GM19397 (cell line): ENCODE results near the gene KCNE1.
"Not testable (repeated sequence)": the region's sequence is repeated elsewhere in the genome, so short reads cannot be mapped to it uniquely, and the experiment has no call there.

Source experiments
- ATAC-seq: cut with Tn5 transposase; IDR thresholded peaks from one replicate; pipeline ENCODE4 v1.9.1; 2021; ENCODE audit warnings: mild to moderate bottlenecking, moderate library complexity; ENCODE audit not compliant: unreplicated experiment

The KCNE1 gene

GRCh38 chr21:34427339-34427738 is 84.7 kb downstream of the KCNE1 start:
- not testable (repeated sequence) for ATAC-seq

GRCh38 chr21:34423805-34424204 is 88.2 kb downstream of the KCNE1 start, which contains the start of gene SMIM34:
Gene SMIM34 (minus strand): TSS chr21:34423951. CDS start chr21:34423839, 112 bp downstream.
- not testable (repeated sequence) for ATAC-seq

- not testable (repeated sequence) for ATAC-seq
Observed at GRCh38 chr21:34417448-34418077, 94.4 kb downstream of the KCNE1 start.

GRCh38 chr21:34407294-34407693 is 104.7 kb downstream of the KCNE1 start:
- ATAC-seq = not testable (repeated sequence)

GRCh38 chr21:34406676-34407075 is 105.3 kb downstream of the KCNE1 start:
- ATAC-seq = not testable (repeated sequence)

- ATAC-seq = not testable (repeated sequence)
Observed at GRCh38 chr21:34406102-34406501, 105.9 kb downstream of the KCNE1 start.

GRCh38 chr21:34405686-34406085 is 106.3 kb downstream of the KCNE1 start:
- not testable (repeated sequence) for ATAC-seq

GRCh38 chr21:34404742-34405141 is 107.3 kb downstream of the KCNE1 start:
- not testable (repeated sequence) for ATAC-seq

GRCh38 chr21:34400522-34400921 is 111.5 kb downstream of the KCNE1 start:
- not testable (repeated sequence) for ATAC-seq
